Activated naive CD4-positive, alpha-beta T cell treated with anti-CD3 and anti-CD28 coated beads, Interleukin-2, amount 50 U/mL, for 72 hours (primary cell): Measurements from ENCODE around the gene KCTD16. TPM values are rescaled to one million over a fixed set of nuclear protein-coding genes. Genes with fewer than 3 reads are reported as not detected.

Source experiments
- ATAC-seq, 2 donors: fragments of 150-1000 bp; cut with Tn5 transposase; 2 replicates each; pipeline ENCODE4 v1.10.0; 2021; ENCODE audit warnings: mild to moderate bottlenecking in 2 of 2, moderate library complexity in 2 of 2
- DNase-seq, 2 donors: peaks; one replicate each; pipeline ENCODE4 v3.0.0; 2021 to 2022; ENCODE audit warnings: low spot score in 2 of 2
- H3K27ac Mint-ChIP-seq, 2 donors: one replicate each; pipeline ENCODE4 v1.8.0; 2022; ENCODE audit warnings: mild to moderate bottlenecking in 2 of 2, mixed read lengths in 2 of 2
- H3K36me3 Mint-ChIP-seq, 2 donors: one replicate each; pipeline ENCODE4 v1.8.0; 2022; ENCODE audit warnings: mixed read lengths in 2 of 2
- H3K9me3 Mint-ChIP-seq, 2 donors: one replicate each; pipeline ENCODE4 v1.8.0; 2022; ENCODE audit warnings: mixed read lengths in 2 of 2
- total RNA-seq, 2 donors: library from RNA; stranded (reverse); gene quantifications; one replicate each; pipeline ENCODE4 v1.2.3, GENCODE V29; 2022

Gene KCTD16
- total RNA-seq, 2 donors from 2014 or later, result 0.23 to 1.4 TPM

DNA sequence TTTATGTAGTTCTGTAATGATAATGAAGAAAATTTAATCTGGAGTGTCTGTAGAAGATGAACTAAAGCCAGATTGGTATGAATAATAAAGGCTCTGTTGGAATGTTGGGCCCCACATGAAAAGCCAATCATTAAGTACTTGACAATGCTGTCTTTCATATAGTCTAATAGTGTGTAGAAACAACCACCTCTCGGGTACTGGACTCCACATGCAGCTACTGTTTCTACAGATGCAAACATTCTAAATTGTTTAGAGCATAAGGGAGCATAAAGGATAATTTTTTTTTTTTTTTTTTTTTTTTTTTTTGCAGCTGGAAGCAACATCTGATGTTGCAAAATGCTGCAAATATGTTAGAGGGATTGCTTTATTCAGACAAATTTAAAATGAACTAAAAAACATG, 354.3 kb downstream of the KCTD16 start:
- DNase-seq, result no peak
- H3K36me3 Mint-ChIP-seq, result no peaks in the 10 kb centered on the region

GRCh38 chr5:144531188-144531587, 360.5 kb downstream of the KCTD16 start:
- peaks cover 10 to 11% of the 10 kb centered on the region in 2 donors for H3K9me3 Mint-ChIP-seq

More for the DNA sequence above, 354.3 kb downstream of the KCTD16 start:
- no peak for ATAC-seq
- Mint-ChIP-seq H3K9me3 (no peaks in the 10 kb centered on the region), H3K27ac (no peak overlapping the region)

More at GRCh38 chr5:144531188-144531587, 360.5 kb downstream of the KCTD16 start:
- no peak for DNase-seq
- Mint-ChIP-seq H3K27ac (no peak overlapping the region), H3K36me3 (peaks cover 0 to 4% of the 10 kb centered on the region in 2 donors)
- ATAC-seq, result no peak

Other genes with a start within 250 kb of the KCTD16 start
- 10 to 100 TPM; 36.6 to 47.8 TPM for gene YIPF5, start 214 bp upstream of the KCTD16 start, total RNA-seq